ENCODE measurements around the gene INPP4B.

The INPP4B gene

DNA sequence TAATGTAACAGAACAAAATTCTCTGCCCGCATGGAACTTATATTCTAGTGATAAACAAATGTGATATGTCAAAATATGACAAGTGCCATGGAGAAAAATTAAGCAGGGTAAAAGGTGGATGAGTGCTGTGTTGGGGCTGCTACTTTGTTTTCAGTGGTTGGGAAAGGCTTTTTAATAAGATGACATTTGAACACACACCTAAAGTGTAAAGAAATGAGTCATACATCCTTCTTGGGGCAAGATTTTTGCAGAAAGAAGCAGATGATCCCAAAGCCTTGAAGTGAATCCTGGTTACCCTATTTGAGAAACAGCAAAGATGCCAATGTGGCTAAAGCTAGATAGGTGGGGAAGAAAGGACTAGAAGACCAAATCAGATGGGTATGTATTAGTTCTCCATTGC is 564.1 kb downstream of the INPP4B start:
- DNase-seq: no peak

DNA sequence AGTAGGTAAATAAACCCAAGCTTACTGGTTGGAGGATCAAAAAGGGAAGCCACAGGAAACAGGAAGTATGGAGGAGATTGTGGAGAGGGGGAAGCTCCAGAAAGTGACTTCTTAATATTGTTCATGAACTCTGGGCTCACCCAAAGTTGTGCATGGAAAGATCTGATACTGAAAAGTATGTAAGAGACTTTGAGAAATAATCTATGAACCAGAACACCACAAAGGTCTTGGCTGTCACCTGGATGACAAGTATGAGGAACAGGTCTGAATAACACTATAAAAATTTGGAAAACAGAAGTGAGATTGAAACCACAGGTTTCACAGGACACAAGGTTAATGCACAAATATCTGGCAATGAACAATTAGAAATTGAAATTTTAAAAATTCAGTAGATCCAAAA is 567.4 kb downstream of the INPP4B start:
- DNase-seq: no peak

DNA sequence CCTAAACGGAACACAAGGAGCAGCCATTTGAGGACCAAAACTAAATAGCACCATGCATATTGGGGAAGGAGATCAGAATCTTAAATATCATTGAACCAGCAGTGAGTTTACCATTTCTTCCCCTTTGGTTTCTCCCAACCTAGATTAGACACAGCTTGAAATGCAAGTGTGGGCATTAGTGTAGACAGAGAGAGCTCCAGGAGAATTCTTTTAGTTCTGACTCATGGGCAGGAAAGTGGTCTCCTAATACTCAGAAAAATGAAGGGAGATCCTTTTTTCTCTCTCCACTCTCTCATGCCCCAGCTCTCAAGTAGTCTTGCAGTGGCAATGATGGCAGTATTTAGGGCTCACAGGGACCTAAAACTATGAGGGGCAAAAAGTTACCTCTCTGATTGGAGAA is 567.9 kb downstream of the INPP4B start:
- no peak for DNase-seq

DNA sequence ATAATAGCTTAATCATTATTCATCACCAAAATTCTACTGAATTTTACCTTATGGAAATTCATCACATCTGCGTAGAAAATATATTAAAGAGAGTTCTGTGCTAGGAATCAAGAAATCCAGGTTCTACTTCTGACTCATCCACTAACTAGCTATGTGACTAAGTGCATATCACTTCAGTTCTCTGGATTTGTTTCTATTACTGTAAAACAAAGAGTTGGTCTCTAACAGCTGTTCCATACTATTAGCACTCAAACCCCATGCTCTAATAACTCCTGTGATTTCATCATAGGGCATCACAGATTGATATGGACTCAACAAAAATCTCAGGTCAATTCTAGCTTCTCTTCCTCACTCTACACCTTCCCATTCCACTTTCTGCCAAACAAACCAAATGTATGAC is 572.0 kb downstream of the INPP4B start:
- DNase-seq: no peak

DNA sequence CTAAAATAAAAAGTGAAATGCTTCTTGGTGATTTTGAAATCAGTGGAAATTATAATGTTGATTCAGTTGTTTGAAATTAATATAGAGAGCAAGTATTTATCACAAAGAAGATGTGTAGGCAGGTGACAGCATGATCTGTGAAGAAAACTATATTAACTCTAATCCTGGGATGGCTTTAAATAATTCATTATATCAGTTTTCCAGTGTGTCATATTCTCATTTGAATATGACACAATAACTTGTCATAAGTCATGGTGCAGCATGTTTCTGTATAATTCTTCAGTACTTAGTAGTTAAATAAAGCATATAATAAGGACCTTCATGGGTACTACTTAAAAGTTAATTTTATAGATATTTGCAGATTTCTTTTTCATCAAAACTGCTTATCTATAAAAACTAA is 573.6 kb downstream of the INPP4B start:
- no peak for DNase-seq

DNA sequence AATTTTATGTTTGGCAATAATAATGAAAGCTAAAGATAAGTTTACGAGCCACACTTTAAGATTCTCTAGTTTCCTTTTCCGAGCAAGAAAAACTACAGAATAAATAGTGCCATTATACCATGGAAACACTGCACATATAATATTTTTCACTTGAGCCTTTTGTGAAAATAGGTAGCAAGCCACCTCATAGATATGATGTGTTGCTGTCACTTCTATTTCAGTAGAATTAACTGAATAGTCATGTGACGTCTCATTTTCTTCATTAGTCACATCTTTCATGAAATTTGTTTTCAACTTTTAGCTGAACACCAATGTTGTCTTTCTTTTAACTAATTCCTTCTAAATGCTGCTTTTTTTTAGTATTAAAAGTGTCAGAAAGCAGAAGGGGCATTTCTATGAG is 574.3 kb downstream of the INPP4B start:
- DNase-seq: no peak

DNA sequence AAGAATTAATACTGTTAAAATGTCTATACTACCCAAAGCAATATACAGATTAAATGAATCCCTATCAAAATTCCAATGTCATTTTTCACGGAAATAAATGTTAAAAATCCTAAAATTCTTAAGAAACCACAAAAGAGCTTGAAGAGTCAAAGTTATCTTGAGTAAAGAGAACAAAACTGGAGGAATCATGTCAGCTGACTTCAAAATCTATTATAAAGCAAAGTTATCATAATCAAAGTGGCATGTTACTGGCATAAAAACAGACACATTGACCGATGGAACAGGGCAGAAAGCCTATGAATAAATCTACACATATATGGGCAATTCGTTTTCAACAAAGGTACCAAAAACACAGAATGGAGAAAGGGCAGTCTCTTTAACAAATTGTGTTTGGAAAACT is 579.0 kb downstream of the INPP4B start:
- no peak for DNase-seq

DNA sequence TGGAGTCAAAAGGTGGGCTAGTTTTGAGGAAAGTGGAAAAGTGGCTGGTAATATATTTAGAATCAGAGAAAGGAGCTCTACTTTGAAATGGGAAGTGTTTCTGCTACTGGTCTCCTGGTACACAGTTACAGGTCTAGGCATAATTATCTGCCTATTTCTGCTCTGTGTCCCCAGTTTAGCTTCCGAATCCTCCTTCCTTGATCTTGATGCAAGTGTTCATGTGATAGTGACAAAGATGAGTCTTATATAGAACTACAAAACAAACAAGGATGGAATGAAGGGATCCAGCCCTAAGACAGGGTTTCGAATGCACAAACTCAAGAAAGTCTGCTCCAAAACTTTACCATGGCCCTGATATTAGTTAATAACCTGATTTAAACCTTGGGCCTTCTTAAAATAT is 580.2 kb downstream of the INPP4B start:
- no peak for DNase-seq

DNA sequence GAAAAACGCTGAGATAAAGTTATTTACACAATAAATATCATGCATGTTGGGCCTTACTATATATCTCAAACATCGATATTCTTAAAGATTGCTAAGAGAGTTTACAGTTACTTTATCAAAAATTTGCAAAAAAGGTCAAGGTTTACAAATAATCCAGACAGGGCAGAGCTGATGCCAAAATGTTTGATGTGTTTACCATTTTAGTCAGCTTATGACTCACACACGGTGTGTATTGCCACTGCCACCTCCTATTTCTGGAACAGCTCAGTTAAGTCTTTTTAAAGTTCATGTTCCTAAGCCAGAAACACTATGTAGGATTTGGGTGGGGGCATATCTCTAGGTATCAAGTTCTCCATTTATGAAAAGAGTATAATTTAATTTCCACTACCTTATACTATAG is 580.6 kb downstream of the INPP4B start:
- DNase-seq: peak; percentile 57

DNA sequence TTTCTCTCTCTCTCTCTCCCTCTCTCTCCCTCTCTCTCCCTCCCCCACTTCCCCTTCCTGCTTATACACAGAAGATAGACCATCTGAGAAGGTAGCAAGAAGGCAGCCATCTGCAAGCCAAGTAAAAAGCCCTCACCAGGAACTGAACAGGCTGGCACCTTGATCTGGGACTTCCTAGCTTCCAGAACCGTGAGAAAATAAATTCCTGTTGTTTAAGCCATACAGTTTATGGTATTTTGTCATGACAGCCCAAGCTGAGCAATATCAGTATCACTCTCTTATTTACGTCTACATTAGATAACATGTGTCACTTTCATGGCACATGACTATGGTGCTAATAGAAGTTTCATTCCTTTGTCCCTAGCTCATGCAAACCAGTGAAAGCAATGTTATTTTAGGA is 581.1 kb downstream of the INPP4B start:
- no peak for DNase-seq

DNA sequence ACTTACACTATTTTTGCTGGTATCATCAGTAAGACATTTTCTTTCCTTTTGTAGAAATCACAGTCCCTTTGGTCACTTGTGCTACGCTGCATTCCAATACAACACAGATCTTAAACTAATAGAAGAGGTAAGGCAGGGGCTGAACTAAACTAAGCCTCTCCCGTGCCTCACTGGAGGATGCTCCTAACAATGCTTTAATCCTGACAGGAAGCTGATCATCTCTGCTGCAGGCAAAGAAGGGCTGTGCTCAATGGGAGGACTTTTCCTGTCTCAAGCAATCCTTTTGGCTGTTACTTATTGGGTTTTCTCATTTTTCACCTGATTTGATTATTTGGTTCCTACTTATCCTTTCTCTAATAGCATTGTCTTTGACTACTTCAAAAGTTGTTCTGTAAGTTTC is 583.1 kb downstream of the INPP4B start:
- DNase-seq: no peak

DNA sequence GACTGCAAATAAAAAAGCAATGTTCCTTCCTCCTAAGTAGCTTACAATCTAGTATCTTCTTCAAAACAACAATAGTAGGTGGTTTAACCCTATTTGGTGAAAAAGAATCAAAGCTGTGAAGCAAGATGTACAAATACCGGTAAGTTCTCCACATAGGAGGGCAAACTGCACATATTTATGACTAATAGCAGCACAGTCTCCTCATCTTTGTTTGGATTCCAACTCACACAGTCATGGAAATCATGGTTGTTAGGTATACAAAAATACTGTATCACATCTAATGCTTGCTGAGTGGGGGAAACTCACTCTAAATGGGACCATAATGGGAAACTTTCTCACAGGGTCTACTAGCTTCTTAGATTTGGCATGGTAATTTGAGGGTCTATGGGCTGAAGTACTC is 597.2 kb downstream of the INPP4B start:
- DNase-seq: no peak

DNA sequence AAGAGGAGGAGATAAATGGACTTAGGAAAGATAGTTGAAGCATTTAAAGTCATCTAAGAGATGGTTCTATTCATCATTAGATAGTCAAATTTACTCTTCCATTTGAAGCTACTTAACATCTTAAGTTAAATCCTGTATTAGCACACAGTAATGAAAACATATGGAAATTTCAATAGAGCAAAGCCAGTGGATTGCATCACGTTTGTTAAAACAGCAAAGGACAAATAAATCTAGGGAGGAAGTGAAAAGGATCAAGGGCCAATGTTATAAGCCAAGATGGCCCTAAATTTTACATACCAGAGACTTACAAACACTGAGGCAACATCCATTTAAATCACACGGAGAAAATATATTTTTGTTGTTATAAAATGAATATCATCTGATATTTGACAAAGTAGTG is 602.8 kb downstream of the INPP4B start:
- no peak for DNase-seq

DNA sequence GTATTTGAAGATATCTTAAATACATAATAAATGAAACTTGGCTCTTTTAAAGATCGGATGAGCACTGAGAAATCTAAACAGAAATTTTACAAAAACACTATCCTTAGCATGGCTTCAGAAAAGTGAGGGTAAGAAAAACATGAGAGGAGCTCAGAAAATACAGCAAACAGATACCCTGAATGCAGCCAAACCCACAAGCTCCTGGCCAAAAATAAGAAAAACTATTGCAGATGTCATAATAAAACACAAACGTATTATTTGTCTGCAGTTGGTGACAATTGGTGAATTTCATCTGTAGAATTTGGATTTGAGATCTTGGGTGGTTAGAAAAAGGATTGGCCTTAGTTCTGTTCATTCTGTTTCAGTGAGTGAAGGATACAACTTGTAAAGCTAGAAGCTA is 603.9 kb downstream of the INPP4B start:
- DNase-seq: no peak

DNA sequence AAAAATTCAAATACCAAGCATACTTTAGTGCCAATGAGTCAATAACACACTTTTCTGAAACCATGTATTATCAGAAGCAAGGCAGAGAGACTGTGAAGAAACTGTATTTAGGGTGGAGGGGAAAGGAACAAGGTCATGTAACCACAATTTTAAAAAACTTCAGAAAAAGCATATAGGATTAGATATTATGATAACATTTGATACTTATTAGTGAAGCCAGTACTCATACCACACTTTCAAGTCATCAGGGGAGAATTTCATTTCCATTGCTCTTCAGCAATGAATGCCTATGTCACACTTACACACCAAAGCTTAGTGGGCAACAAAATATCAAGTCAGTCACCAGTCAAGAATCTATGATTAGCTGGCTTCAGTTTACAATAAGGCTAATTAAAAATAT is 607.5 kb downstream of the INPP4B start:
- no peak for DNase-seq

DNA sequence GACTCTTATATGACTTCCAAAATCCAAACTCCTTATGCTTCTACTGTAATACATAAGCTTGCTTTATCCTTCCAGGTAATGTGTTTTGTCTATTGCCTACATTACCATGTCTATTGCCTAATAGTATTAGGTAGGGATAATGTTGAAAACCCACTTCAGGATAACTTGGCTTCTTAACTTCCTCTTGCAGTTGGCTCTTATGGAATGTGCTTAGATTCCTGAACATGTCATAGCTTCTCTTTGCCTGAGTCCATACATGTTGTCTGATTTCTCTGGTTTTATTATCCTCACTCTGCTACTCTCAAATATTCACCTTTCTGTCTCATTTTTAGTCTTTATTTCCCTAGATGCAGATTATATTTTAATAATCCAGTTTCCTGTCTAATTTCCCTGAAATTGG is 609.8 kb downstream of the INPP4B start:
- no peak for DNase-seq

DNA sequence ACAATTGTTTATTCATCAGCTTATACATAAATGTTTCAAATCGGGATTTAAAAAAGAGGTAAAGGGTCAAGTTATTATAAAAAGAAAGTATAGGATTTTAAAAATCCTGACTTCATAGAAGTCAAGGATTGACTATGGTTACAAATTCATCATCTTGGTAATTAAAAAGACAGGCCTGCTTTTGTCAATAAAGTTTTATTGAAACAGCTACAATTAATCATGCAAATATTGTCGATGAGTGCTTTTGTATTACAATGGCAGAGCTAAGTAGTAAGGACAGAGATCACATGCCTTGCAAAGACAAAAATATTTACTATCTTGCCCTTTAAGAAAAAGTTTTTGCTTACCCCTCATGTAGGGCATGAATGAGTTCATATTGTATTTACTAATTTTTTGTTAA is 614.3 kb downstream of the INPP4B start:
- DNase-seq: no peak

DNA sequence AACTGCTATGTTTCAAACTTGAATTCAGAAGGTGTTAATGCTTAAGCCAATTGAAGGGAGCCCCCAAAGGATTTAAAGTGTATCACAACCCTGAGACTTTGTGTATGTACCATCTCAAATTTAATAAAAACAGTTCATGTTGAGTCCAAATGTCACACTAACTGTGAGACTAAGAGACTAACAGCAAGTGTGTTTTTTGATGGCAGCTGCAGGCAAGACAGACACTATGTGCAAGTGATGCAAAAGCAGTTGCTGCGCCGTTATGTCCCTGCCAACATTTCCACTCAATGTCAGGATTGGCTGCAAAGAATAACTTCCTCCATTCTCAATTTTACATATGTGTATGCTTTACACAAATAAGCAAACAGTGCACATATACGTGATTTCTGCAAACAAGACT is 615.1 kb downstream of the INPP4B start:
- DNase-seq: no peak

DNA sequence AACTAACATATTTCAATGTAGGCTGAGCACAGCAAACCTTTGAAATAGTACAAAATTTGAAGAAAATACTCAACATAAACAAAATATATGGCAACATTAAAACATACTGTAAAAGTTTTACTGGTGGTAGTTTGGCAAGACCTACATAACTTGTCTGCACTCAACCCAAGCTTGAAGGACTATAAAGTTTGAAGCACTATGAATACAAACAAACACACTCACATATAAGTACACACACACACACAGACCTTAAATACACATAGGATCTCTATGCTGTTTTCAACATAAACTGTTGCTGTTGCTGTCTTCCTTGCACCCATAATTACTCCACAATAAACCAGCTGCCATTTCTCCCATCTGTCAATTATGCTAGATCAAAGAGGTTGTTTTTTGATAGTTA is 620.1 kb downstream of the INPP4B start:
- no peak for DNase-seq

DNA sequence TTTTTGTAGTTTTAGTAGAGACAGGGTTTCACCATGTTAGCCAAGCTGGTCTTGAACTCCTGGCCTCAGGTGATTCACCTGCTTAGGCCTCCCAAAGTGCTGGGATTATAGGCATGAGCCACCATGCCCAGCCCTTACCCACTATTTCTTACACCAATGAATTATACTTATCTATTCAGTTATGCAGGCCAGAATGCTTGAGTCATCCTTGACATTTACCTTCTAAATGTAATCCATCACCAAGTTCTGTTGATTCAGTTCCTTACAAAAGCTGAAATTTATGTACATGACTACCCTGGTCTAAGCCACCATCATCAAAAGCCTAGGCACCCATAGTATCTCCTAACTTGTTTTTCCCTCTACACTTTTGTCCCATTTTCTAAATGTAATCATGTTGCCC is 624.0 kb downstream of the INPP4B start:
- DNase-seq: no peak

DNA sequence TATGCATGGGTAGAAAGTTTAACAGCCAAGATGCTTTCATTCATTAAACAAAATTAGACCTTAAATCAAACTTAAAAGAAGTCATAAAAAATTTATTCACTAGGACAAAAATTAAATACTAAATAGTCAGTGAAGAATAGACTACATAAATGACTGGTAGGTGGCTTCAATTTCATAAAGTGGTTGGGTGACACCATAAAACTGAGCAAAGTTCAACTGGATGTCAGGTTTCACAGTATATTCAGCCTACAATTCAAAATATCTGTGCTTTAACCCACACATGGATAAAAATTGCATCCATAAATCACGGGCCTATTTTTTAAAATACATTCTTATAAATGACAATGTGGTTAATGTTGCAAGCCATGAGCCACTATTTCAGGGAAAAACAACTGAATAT is 627.4 kb downstream of the INPP4B start:
- DNase-seq: no peak

DNA sequence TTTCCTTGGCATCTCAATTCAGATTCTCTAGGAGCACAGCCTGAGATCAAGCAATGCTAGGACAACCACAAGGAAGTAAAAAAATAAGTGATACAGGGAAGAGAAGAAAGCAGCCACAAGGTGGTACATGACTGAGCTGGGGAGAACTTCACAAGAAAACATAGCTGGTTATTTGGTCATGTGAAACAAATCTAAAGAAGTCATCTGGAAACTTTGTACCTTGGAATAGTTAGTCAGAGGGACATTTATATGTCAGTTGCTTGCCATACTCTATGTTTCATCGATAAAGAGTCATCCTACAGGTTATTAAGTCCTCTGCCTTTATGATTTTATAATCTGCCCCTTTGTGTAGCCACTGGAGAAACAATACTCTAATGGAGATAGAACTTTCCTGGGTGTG is 634.7 kb downstream of the INPP4B start:
- no peak for DNase-seq

DNA sequence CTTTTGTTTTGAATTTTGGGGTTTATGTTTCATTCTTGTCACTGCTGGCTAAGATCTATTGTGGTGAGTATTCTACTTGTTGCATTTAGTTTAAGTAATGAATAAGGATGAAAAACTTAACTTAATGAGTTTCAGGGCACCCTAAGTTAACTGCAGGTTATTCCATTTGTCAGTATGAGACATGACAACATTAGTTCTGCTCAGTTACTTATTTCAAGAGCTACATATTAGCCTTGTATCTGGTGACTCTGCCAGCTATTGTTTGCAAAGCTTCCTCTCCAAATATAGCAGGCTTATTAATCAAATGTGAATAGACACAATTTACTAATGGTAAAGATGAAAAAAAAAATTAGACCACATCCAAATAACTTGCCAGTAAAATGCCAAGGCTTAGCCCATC is 642.6 kb downstream of the INPP4B start:
- no peak for DNase-seq

DNA sequence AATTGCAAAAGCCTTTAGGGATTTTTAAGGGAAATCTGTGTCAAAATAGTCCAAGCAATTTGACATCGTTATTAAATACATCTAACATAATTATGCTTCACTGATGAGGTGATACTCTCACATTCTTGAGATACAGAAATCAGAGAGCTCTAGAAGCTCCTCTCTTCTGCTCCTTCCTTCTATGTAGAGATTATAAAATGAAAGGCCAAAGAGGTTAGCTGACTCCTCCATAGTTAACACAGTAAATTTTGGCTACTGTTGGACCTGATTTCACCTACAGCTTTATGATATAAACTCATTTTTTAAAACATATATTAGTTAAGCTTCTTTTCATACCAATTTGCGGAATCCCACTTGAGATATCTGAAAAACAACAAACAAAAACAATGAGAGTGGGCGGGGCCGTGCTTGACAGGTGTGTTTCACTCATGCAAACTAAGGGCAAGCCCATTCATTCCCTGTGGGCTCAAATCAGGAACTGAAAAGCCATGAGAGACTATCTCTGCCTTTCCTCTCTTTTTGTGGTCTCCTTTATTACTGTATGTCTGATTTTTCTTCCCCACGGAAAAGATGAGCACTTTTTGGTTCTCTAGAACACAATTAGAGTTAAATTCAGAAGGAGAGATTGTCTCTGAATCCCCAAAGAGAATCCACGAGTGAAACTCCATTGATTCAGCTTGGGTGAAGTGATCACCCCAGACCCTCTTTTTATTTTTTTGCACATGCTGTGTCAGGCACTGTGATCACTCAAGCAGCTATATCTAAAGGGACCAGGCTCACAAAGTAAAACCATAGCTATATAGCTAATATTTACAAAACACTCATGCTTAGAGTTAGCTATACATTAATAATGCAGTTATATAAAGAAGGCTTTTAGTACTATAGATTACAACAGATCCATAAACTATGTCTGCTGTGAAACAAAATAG is 643.4 kb downstream of the INPP4B start:
- DNase-seq: no peak

DNA sequence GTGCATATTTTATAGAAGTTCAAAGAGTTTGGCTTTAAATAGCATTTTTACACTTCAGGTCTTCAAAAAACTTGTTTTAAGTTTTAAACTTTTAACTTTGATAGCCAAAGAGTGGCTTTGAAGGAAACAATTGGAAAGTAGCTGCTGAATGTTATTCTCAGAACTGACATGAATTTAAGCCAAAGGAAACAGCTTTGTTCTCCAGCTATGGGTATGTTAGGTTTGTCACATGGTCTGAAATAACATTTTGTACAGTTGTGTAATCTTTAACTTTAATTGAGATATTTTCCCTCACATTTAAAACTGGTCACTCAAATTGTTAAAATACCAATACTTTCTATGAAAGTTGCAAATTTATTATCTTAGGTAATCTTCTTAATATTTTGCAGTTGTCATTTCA is 645.1 kb downstream of the INPP4B start:
- no peak for DNase-seq

All from activated CD4-positive, alpha-beta T cell treated with anti-CD3 and anti-CD28 coated beads, Interleukin-2, amount 50 U/mL, for 16 hours (primary cell).